GM21360 (cell line): ENCODE measurements around the gene GSC.
"Not testable (repeated sequence)": the region's sequence is repeated elsewhere in the genome, so short reads cannot be mapped to it uniquely, and the experiment has no call there.

Experiments
- ATAC-seq: cut with Tn5 transposase; IDR thresholded peaks from one replicate; pipeline ENCODE4 v1.9.1; 2021; ENCODE audit warnings: mild to moderate bottlenecking, moderate library complexity; ENCODE audit not compliant: unreplicated experiment

Gene GSC

DNA sequence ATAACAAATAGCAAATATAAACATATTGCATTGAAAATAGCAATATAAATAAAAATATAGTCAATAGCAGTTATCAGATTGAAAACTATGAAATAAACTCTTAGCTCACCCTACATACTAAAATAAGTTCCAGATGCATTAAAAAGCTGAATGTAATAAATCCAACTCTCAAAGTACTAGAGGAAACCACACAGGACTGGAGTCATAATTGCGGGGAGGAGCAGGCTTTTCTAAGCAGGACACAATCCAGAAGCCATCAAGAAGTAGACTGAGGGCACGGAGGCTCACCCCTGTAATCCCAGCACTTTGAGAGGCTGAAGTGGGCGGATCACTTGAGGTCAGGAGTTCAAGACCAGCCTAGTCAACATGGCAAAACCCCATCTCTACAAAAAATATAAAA lies 22.2 kb downstream of the GSC start:
- no peak for ATAC-seq

DNA sequence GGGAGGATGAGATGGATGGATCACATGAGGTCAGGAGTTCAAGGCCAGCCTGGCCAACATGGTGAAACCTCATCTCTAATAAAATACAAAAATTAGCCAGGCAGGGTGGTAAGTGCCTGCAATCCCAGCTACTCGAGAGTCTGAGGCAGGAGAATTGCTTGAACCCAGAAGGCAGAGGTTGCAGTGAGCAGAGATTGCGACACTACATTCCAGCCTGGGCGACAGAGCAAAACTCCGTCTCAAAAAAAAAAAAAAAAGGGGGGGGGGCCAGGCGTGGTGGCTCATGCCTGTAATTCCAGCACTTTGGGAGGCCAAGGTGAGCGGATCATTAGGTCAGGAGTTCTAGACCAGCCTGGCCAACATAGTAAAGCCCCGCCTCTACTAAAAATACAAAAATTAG lies 22.8 kb downstream of the GSC start:
- not testable (repeated sequence) for ATAC-seq

GRCh38 chr14:94746131-94746530 lies 23.8 kb downstream of the GSC start:
- ATAC-seq: no peak

DNA sequence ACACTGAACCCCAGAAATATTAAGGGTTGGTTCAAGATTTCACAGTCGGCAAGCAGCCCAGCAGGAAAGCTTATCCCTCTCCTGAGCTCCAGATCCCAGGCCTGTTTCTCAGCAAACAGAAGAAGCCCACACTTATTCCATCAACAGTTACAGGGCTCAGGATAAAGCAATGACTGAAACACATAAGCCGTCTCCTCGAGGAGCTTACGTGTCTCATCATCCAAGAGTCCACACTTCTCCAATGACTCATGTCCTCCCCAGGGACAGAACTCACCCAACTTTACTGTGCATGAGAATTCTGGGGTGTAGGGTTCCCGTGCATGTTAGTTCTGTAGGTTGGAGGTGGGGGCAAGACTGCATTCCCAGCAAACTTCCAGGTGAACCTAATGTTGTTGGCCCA lies 31.2 kb downstream of the GSC start:
- ATAC-seq: no peak

DNA sequence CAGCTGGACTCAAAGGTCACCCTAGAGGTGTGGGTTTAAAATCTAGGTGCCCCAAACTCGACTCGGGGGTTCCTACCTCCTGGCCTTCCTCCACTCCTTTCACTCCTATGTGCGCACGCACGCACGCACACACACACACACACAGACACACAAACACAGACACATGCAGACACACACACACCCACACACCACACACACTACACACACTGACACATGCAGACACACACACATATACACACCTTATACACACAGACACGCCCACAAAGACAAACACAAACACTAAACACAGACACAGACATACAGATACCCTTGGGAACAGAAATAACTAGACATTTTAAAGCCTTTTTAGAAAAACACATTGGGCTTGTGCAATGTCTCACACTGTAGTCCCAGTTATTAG lies 31.8 kb downstream of the GSC start:
- no peak for ATAC-seq

DNA sequence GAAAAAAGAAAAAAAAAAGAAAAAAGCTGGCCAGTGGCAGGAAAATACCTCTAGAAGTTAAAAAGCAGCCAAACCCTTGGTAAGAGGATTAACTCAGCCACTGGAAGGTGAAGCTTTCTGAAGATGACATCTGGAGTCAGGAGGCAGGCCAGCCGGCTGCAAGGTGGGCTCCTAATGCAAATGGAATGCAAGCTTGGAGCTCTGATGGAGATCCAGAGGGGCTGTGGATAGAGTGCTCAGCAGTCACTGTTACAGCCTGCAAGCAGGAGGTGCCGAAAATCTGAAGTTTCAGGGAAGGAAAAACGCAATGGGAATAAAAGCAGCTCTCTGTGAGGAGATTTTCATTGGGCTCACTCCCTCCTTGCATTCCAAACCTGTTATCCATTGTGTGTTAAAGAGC lies 41.0 kb downstream of the GSC start:
- no peak for ATAC-seq

- not testable (repeated sequence) for ATAC-seq
Measured at GRCh38 chr14:94728440-94728839, 41.5 kb downstream of the GSC start.

GRCh38 chr14:94726649-94727048 lies 43.3 kb downstream of the GSC start:
- not testable (repeated sequence) for ATAC-seq

DNA sequence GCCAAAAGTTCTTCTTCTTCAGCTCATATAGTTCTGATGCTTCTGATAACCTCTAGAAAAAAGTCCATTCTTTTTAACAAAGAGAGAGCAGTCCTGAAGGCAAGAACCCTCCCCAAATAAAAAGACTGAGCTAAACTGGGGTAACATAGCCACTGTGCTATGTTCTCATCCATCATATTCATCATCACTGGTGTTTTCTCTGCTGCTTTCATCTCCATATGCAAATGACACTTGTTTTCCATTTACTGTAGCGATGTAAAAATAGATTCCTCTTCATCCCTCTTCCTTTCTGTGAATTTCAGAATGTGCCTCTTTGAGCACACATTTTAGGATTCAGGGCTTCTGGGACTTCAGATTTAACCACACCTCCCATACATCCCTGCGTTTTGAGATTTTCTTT lies 44.9 kb downstream of the GSC start:
- no peak for ATAC-seq

DNA sequence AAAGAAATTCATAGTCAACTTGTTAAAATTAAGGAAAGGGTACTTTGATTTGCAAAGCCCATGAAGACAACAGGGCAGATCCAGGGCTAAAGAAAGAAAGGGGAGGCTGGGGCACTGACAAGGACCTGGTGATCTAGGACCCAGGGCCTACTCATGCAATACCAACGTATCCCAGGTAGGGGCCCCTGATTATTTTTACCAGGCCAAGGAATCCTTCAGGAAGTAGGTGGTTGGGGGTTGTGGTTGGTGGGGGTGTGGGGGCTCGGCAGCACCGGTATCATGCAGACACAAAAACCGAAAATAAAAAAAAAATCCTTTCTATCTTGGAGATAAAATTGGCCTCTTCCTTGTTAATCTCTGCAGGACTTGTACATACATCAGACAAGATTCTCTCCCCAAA lies 47.5 kb downstream of the GSC start:
- no peak for ATAC-seq
